Fibroblast of villous mesenchyme (primary cell): ENCODE measurements around the gene STOX1. TPM values are rescaled to one million over a fixed set of nuclear protein-coding genes. Genes with fewer than 3 reads are reported as not detected.
"Not testable (repeated sequence)": the region's sequence is repeated elsewhere in the genome, so short reads cannot be mapped to it uniquely, and the experiment has no call there.

Experiments
- DNase-seq: peaks from one replicate; pipeline ENCODE4 v3.0.0-alpha.2; 2010; ENCODE audit warnings: low read depth
- H3K4me3 ChIP-seq: 2 replicates; pipeline ENCODE4 v1.5.1; 2011; ENCODE audit warnings: low read depth, mild to moderate bottlenecking, low read length
- CTCF ChIP-seq: IDR thresholded peaks from 2 replicates; pipeline ENCODE4 v1.5.1; 2012; ENCODE audit warnings: low read depth, mild to moderate bottlenecking, low read length; ENCODE audit not compliant: insufficient read depth
- total RNA-seq: library from RNA; depleted of rRNA; stranded (reverse); fragments of >200 nt; gene quantifications from 2 replicates; pipeline ENCODE4 v1.2.3, GENCODE V29; 2012

The STOX1 gene
- total RNA-seq, 1 donor: under 0.01 TPM

GRCh38 chr10:68856352-68856751, 29.0 kb downstream of the STOX1 start:
- H3K4me3 ChIP-seq: no peak overlapping the region

GRCh38 chr10:68857005-68857404, 29.7 kb downstream of the STOX1 start:
- DNase-seq: no peak
- H3K4me3 ChIP-seq: no peak overlapping the region
- TF ChIP-seq CTCF: no peak

More at GRCh38 chr10:68856352-68856751, 29.0 kb downstream of the STOX1 start:
- DNase-seq: no peak
- no peak for TF ChIP-seq CTCF

- no peak for DNase-seq
- no peak for TF ChIP-seq CTCF
Observed at GRCh38 chr10:68861253-68861652, 33.9 kb downstream of the STOX1 start.

GRCh38 chr10:68864611-68865010, 37.3 kb downstream of the STOX1 start:
- no peak for TF ChIP-seq CTCF
- no peak overlapping the region for H3K4me3 ChIP-seq
- DNase-seq: no peak

More at GRCh38 chr10:68861253-68861652, 33.9 kb downstream of the STOX1 start:
- no peak overlapping the region for H3K4me3 ChIP-seq

- not testable (repeated sequence) for H3K4me3 ChIP-seq, DNase-seq
Observed at GRCh38 chr10:68868173-68868572, 40.8 kb downstream of the STOX1 start.

- H3K4me3 ChIP-seq: no peak overlapping the region
- peak; percentile 28 for DNase-seq
- TF ChIP-seq CTCF: no peak
Observed at GRCh38 chr10:68869623-68870022, 42.3 kb downstream of the STOX1 start.

- H3K4me3 ChIP-seq: no peak overlapping the region
- no peak for DNase-seq
- no peak for TF ChIP-seq CTCF
Observed at GRCh38 chr10:68870061-68870460, 42.7 kb downstream of the STOX1 start.
